Measurements from ENCODE around the gene IVD. TPM values are rescaled to one million over a fixed set of nuclear protein-coding genes. Genes with fewer than 3 reads are reported as not detected.

IVD gene
- total and polyA plus RNA-seq, 2 donors (not counting 1 experiment from before 2014, with no cell fraction given): 41.7 to 106 TPM

- Histone ChIP-seq H4K20me1 (ENCODE audit: control insufficient read depth, insufficient read depth, low read length, poor library complexity, severe bottlenecking) (no peaks in the 10 kb centered on the region), H3K4me1 (ENCODE audit: control insufficient read depth in 2 of 2, insufficient read depth in 2 of 2, low read length in 2 of 2) (no peaks in the 10 kb centered on the region), H2AFZ (ENCODE audit: insufficient read depth, low read depth, low read length, poor library complexity, severe bottlenecking) (no peak overlapping the region), H3K79me2 (ENCODE audit: control insufficient read depth, insufficient read depth, low read length) (no peaks in the 10 kb centered on the region), H3K36me3 (replicated peaks in 1 of 2; ENCODE audit: control extremely low read depth in 1 of 2, control insufficient read depth in 1 of 2, extremely low read depth in 1 of 2, insufficient read depth in 2 of 2, low read length in 1 of 2) (peaks cover 0 to 2% of the 10 kb centered on the region in 2 experiments), H3K4me2 (replicated peaks; ENCODE audit: low read depth, low read length, poor library complexity, severe bottlenecking) (no peak overlapping the region), H3K27me3 (replicated peaks in 1 of 4; ENCODE audit: control extremely low read depth in 1 of 4, control insufficient read depth in 3 of 4, insufficient read depth in 4 of 4, low read length in 3 of 4) (no peaks in the 10 kb centered on the region), H3K4me3 (ENCODE audit: control extremely low read depth in 1 of 5, extremely low read depth in 1 of 5, insufficient read depth in 1 of 5, low read depth in 2 of 5, low read length in 4 of 5) (no peak overlapping the region), H3K9ac (ENCODE audit: low read length) (no peak overlapping the region), H3K27ac (ENCODE audit: low read length in 2 of 2) (no peak overlapping the region), H3K9me3 (ENCODE audit: control extremely low read depth in 1 of 3, control insufficient read depth in 2 of 3, insufficient read depth in 1 of 3, low read length in 2 of 3) (no peaks in the 10 kb centered on the region)
- Mint-ChIP-seq H3K27ac (no peak overlapping the region), H3K4me3 (no peak overlapping the region), H3K4me1 (no peaks in the 10 kb centered on the region), H3K9me3 (ENCODE audit: insufficient read depth) (no peaks in the 10 kb centered on the region), H3K27me3 (no peaks in the 10 kb centered on the region)
- ChIA-PET POLR2A (no interaction called here), CTCF (interaction anchor here (11.6 kb wide), 1 partner anchor 84 kb away, joined by 308 read pairs; the partner anchor contains the start of gene CCDC9B)
- TF ChIP-seq CTCF (IDR thresholded peaks at IDR 0.05): no peak
- TF ChIP-seq EZH2 (IDR thresholded peaks at IDR 0.05; ENCODE audit: borderline replicate concordance, insufficient read depth, low read depth, low read length, poor library complexity, severe bottlenecking): no peak
- intact Hi-C loops (cut with micrococcal nuclease): loop anchor here (10.0 kb wide), 1 partner anchor 642 kb away; the partner anchor contains the start of gene FSIP1
- ATAC-seq (ENCODE audit: low read depth) (no peak), DNase-seq (no peak)
- 84% methylated on average over 8 of the region's 9 CpGs for WGBS (ENCODE audit: insufficient coverage)
These were observed 21.6 kb downstream of the IVD start for GRCh38 chr15:40427188-40427587.

GRCh38 chr15:40428185-40428584, 22.6 kb downstream of the IVD start:
- TF ChIP-seq CTCF (IDR thresholded peaks at IDR 0.05) (no peak), EZH2 (IDR thresholded peaks at IDR 0.05; ENCODE audit: borderline replicate concordance, insufficient read depth, low read depth, low read length, poor library complexity, severe bottlenecking) (no peak)
- DNase-seq (no peak), ATAC-seq (ENCODE audit: low read depth) (no peak)
- no peak overlapping the region for H2AFZ ChIP-seq (ENCODE audit: insufficient read depth, low read depth, low read length, poor library complexity, severe bottlenecking)
- H3K4me1 Mint-ChIP-seq: no peaks in the 10 kb centered on the region
- H3K4me2 ChIP-seq (replicated peaks; ENCODE audit: low read depth, low read length, poor library complexity, severe bottlenecking): no peak overlapping the region
- ChIA-PET CTCF (interaction anchor here (2.1 kb wide), 1 partner anchor 84 kb away, joined by 7 read pairs; no protein-coding TSS in a partner anchor), POLR2A (no interaction called here)
- no peaks in the 10 kb centered on the region for H3K27me3 Mint-ChIP-seq
- intact Hi-C loops (cut with micrococcal nuclease): loop anchor here (10.0 kb wide), 1 partner anchor 643 kb away; the partner anchor contains the start of gene FSIP1
- WGBS (ENCODE audit: insufficient coverage): 100% methylated on average over 1 of the region's 4 CpGs
- H3K9me3 Mint-ChIP-seq (ENCODE audit: insufficient read depth): no peaks in the 10 kb centered on the region
- no peak overlapping the region for H3K27ac ChIP-seq (ENCODE audit: low read length in 2 of 2)
- H3K4me3 ChIP-seq (ENCODE audit: control extremely low read depth in 1 of 5, extremely low read depth in 1 of 5, insufficient read depth in 1 of 5, low read depth in 2 of 5, low read length in 4 of 5): no peak overlapping the region
- no peak overlapping the region for H3K4me3 Mint-ChIP-seq
- no peaks in the 10 kb centered on the region for H3K27me3 ChIP-seq (replicated peaks in 1 of 4; ENCODE audit: control extremely low read depth in 1 of 4, control insufficient read depth in 3 of 4, insufficient read depth in 4 of 4, low read length in 3 of 4)
- no peaks in the 10 kb centered on the region for H3K9me3 ChIP-seq (ENCODE audit: control extremely low read depth in 1 of 3, control insufficient read depth in 2 of 3, insufficient read depth in 1 of 3, low read length in 2 of 3)
- peaks cover 0 to 2% of the 10 kb centered on the region in 2 experiments for H3K36me3 ChIP-seq (replicated peaks in 1 of 2; ENCODE audit: control extremely low read depth in 1 of 2, control insufficient read depth in 1 of 2, extremely low read depth in 1 of 2, insufficient read depth in 2 of 2, low read length in 1 of 2)
- no peak overlapping the region for H3K27ac Mint-ChIP-seq
- no peak overlapping the region for H3K9ac ChIP-seq (ENCODE audit: low read length)
- no peaks in the 10 kb centered on the region for H3K4me1 ChIP-seq (ENCODE audit: control insufficient read depth in 2 of 2, insufficient read depth in 2 of 2, low read length in 2 of 2)
- H3K79me2 ChIP-seq (ENCODE audit: control insufficient read depth, insufficient read depth, low read length): no peaks in the 10 kb centered on the region
- H4K20me1 ChIP-seq (ENCODE audit: control insufficient read depth, insufficient read depth, low read length, poor library complexity, severe bottlenecking): no peaks in the 10 kb centered on the region
